Endothelial cell of hepatic sinusoid (primary cell): ENCODE results near the gene RUSC2.
"Not testable (repeated sequence)": the region's sequence is repeated elsewhere in the genome, so short reads cannot be mapped to it uniquely, and the experiment has no call there.

Source experiments
- in situ Hi-C: cut with HindIII; loops from 2 replicates; pipeline ENCODE4 v1.10.0; 2017; ENCODE audit warnings: low sequenced_read_pairs

RUSC2 gene

GRCh38 chr9:35493119-35493518 is 3.2 kb downstream of the RUSC2 start:
- in situ Hi-C loops: not testable (repeated sequence)

- in situ Hi-C loops: no loop called here
Observed at GRCh38 chr9:35495984-35496383, 6.1 kb downstream of the RUSC2 start.

- in situ Hi-C loops: not testable (repeated sequence)
Observed at GRCh38 chr9:35498245-35498644, 8.3 kb downstream of the RUSC2 start.

GRCh38 chr9:35499029-35499700 is 9.3 kb downstream of the RUSC2 start:
- in situ Hi-C loops: no loop called here

- in situ Hi-C loops: no loop called here
Observed at GRCh38 chr9:35499701-35500030, 9.8 kb downstream of the RUSC2 start.

- in situ Hi-C loops: no loop called here
Observed at GRCh38 chr9:35500130-35500748, 10.3 kb downstream of the RUSC2 start.

- in situ Hi-C loops: no loop called here
Observed at GRCh38 chr9:35501946-35502345, 12.0 kb downstream of the RUSC2 start.

GRCh38 chr9:35506359-35506758 is 16.4 kb downstream of the RUSC2 start:
- in situ Hi-C loops: no loop called here

GRCh38 chr9:35508069-35508468 is 18.2 kb downstream of the RUSC2 start:
- in situ Hi-C loops: no loop called here

- in situ Hi-C loops: no loop called here
Observed at GRCh38 chr9:35510383-35510753, 20.5 kb downstream of the RUSC2 start.

- in situ Hi-C loops: no loop called here
Observed at GRCh38 chr9:35510754-35511428, 21.0 kb downstream of the RUSC2 start.

GRCh38 chr9:35511453-35511852 is 21.5 kb downstream of the RUSC2 start:
- in situ Hi-C loops: no loop called here

GRCh38 chr9:35515766-35516165 is 25.9 kb downstream of the RUSC2 start:
- in situ Hi-C loops: loop anchor here (5.0 kb wide), 1 partner anchor 37 kb away; no protein-coding TSS in a partner anchor

- in situ Hi-C loops: loop anchor here (5.0 kb wide), 1 partner anchor 36 kb away; no protein-coding TSS in a partner anchor
Observed at GRCh38 chr9:35516479-35516878, 26.6 kb downstream of the RUSC2 start.

GRCh38 chr9:35517131-35517530 is 27.2 kb downstream of the RUSC2 start:
- in situ Hi-C loops: loop anchor here (5.0 kb wide), 1 partner anchor 35 kb away; no protein-coding TSS in a partner anchor

GRCh38 chr9:35517552-35518224 is 27.8 kb downstream of the RUSC2 start:
- in situ Hi-C loops: loop anchor here (5.0 kb wide), 1 partner anchor 35 kb away; no protein-coding TSS in a partner anchor

GRCh38 chr9:35518225-35518821 is 28.4 kb downstream of the RUSC2 start:
- in situ Hi-C loops: loop anchor here (5.0 kb wide), 1 partner anchor 34 kb away; no protein-coding TSS in a partner anchor

GRCh38 chr9:35518981-35519679 is 29.2 kb downstream of the RUSC2 start:
- in situ Hi-C loops: loop anchor here (5.0 kb wide), 1 partner anchor 33 kb away; no protein-coding TSS in a partner anchor

- in situ Hi-C loops: loop anchor here (5.0 kb wide), 1 partner anchor 32 kb away; no protein-coding TSS in a partner anchor
Observed at GRCh38 chr9:35519692-35520363, 29.9 kb downstream of the RUSC2 start.

- in situ Hi-C loops: no loop called here
Observed at GRCh38 chr9:35520364-35520710, 30.4 kb downstream of the RUSC2 start.
